ENCODE results near the gene MNAT1. TPM values are rescaled to one million over a fixed set of nuclear protein-coding genes. Genes with fewer than 3 reads are reported as not detected.

The MNAT1 gene
- total RNA-seq, 1 experiment from 2014 or later: 95.7 TPM

DNA sequence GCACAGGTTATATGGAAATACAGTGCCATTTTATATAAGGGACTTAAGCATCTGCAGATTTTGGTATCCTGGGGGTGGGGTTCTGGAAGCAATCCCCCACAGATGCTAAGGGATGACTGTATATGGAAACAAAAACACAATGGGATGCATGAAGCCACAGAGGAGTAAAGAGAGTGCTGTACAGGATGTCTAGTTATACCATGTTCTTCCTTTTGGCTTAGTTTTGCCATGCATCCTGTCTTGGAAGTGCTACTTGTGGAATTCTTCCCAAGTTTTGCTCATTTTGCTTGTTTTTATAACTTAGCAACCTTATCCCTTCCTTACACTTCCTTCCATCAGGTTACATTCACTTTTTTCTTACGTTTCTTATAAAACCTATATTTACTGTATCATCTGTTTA is 190.7 kb downstream of the MNAT1 start:
- Histone ChIP-seq H3K79me2 (ENCODE audit: low read length) (no peaks in the 10 kb centered on the region), H3K4me3 (ENCODE audit: low read length) (no peak overlapping the region), H3K4me2 (ENCODE audit: low read length) (no peak overlapping the region), H4K20me1 (ENCODE audit: low read length) (0 out of 2 replicates have a peak, but pooled peaks cover 5% of the 10 kb centered on the region), H3K9me2 (replicated peaks; ENCODE audit: low read length) (no peaks in the 10 kb centered on the region), H3K9ac (ENCODE audit: low read length) (no peak overlapping the region), H3K36me3 (ENCODE audit: low read depth, low read length) (no peaks in the 10 kb centered on the region), H3K4me1 (ENCODE audit: insufficient read depth, low read length) (peaks cover 9% of the 10 kb centered on the region), H3F3A (ENCODE audit: low read length, unreplicated experiment) (no peaks in the 10 kb centered on the region), H2AFZ (ENCODE audit: low read length) (no peak overlapping the region), H3K27me3 (ENCODE audit: low read length) (no peaks in the 10 kb centered on the region), H3K9me3 (ENCODE audit: low read length) (no peaks in the 10 kb centered on the region), H3K27ac (ENCODE audit: low read length) (no peak overlapping the region)
- TF ChIP-seq, protein P1, sequence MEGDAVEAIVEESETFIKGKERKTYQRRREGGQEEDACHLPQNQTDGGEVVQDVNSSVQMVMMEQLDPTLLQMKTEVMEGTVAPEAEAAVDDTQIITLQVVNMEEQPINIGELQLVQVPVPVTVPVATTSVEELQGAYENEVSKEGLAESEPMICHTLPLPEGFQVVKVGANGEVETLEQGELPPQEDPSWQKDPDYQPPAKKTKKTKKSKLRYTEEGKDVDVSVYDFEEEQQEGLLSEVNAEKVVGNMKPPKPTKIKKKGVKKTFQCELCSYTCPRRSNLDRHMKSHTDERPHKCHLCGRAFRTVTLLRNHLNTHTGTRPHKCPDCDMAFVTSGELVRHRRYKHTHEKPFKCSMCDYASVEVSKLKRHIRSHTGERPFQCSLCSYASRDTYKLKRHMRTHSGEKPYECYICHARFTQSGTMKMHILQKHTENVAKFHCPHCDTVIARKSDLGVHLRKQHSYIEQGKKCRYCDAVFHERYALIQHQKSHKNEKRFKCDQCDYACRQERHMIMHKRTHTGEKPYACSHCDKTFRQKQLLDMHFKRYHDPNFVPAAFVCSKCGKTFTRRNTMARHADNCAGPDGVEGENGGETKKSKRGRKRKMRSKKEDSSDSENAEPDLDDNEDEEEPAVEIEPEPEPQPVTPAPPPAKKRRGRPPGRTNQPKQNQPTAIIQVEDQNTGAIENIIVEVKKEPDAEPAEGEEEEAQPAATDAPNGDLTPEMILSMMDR (conservative IDR thresholded peaks at IDR 0.05; ENCODE audit: low read depth, low read length): no peak
- TF ChIP-seq EZH2 (IDR thresholded peaks at IDR 0.05; ENCODE audit: low read length, unreplicated experiment) (no peak), EZH2phosphoT487 (IDR thresholded peaks at IDR 0.05; ENCODE audit: borderline replicate concordance, low read length) (no peak)
- ChIA-PET CTCF (no interaction called here), POLR2A (ENCODE audit: unreplicated experiment) (no interaction called here)
- intact Hi-C loops (cut with micrococcal nuclease): no loop called here
- no peak for ATAC-seq
- no TSS peak for BruUV-seq (replicated peaks)
- DNase-seq: no peak

DNA sequence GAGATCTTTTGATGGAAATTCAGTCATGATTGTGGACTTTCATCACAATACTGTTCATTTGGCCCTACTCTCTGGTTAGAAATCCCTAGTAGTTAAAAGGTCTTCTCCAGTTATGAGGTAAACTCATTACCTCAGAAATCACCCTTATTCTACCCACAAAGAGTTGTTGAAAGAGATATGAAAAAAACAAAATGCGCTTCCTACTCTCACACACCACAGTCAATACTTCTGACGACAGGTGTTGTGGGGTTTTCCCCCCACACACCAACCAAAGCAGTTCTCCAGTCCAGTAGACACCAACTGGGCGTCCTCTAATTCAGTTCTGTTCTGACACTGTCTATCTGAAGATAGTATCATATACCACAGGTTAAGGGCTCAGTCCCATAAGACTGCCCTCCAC is 191.4 kb downstream of the MNAT1 start:
- ChIA-PET POLR2A (ENCODE audit: unreplicated experiment) (no interaction called here), CTCF (no interaction called here)
- Histone ChIP-seq H3K27me3 (ENCODE audit: low read length) (no peaks in the 10 kb centered on the region), H2AFZ (ENCODE audit: low read length) (no peak overlapping the region), H3F3A (ENCODE audit: low read length, unreplicated experiment) (no peaks in the 10 kb centered on the region), H3K9ac (ENCODE audit: low read length) (no peak overlapping the region), H3K79me2 (ENCODE audit: low read length) (no peaks in the 10 kb centered on the region), H3K36me3 (ENCODE audit: low read depth, low read length) (no peaks in the 10 kb centered on the region), H3K27ac (ENCODE audit: low read length) (no peak overlapping the region), H3K4me2 (ENCODE audit: low read length) (no peak overlapping the region), H3K9me2 (replicated peaks; ENCODE audit: low read length) (no peaks in the 10 kb centered on the region), H4K20me1 (ENCODE audit: low read length) (0 out of 2 replicates have a peak, but pooled peaks cover 5% of the 10 kb centered on the region), H3K4me3 (ENCODE audit: low read length) (no peak overlapping the region), H3K4me1 (ENCODE audit: insufficient read depth, low read length) (peaks cover 9% of the 10 kb centered on the region), H3K9me3 (ENCODE audit: low read length) (no peaks in the 10 kb centered on the region)
- intact Hi-C loops (cut with micrococcal nuclease): no loop called here
- BruUV-seq (replicated peaks): no TSS peak
- TF ChIP-seq, protein P1 (conservative IDR thresholded peaks at IDR 0.05; ENCODE audit: low read depth, low read length): no peak
- TF ChIP-seq EZH2 (IDR thresholded peaks at IDR 0.05; ENCODE audit: low read length, unreplicated experiment): no peak
- TF ChIP-seq EZH2phosphoT487 (IDR thresholded peaks at IDR 0.05; ENCODE audit: borderline replicate concordance, low read length): no peak
- ATAC-seq: no peak
- DNase-seq: no peak

DNA sequence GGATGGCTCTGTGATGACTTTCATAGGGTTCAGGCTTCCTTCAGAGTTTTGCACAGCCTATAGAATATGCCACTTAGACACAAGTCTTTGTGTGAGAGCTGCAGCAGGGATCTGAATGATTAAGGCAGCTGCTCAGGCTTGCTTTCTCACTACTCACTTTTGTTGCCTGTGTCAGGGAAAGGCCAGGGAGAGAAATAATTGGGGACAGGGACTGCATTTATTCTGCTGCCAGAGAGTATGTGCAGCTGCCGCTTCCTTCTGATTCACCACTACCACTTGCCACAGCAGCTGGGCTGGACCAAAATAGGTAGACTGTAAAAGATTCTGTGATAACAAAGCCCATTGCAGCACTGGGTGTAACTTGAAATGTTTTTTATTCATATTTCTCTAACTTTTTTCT is 196.7 kb downstream of the MNAT1 start:
- Histone ChIP-seq H3K27ac (ENCODE audit: low read length) (no peak overlapping the region), H3K27me3 (ENCODE audit: low read length) (no peaks in the 10 kb centered on the region), H2AFZ (ENCODE audit: low read length) (no peak overlapping the region), H3F3A (ENCODE audit: low read length, unreplicated experiment) (peaks cover 3% of the 10 kb centered on the region), H3K79me2 (ENCODE audit: low read length) (no peaks in the 10 kb centered on the region), H3K9me2 (replicated peaks; ENCODE audit: low read length) (no peaks in the 10 kb centered on the region), H3K9me3 (ENCODE audit: low read length) (no peaks in the 10 kb centered on the region), H3K9ac (ENCODE audit: low read length) (no peak overlapping the region), H3K4me1 (ENCODE audit: insufficient read depth, low read length) (no peaks in the 10 kb centered on the region), H3K4me2 (ENCODE audit: low read length) (no peak overlapping the region), H3K36me3 (ENCODE audit: low read depth, low read length) (no peaks in the 10 kb centered on the region), H4K20me1 (ENCODE audit: low read length) (no peaks in the 10 kb centered on the region), H3K4me3 (ENCODE audit: low read length) (no peak overlapping the region)
- intact Hi-C loops (cut with micrococcal nuclease): loop anchor here (5.0 kb wide), 1 partner anchor 154 kb away; no protein-coding TSS in a partner anchor
- TF ChIP-seq EZH2 (IDR thresholded peaks at IDR 0.05; ENCODE audit: low read length, unreplicated experiment) (no peak), EZH2phosphoT487 (IDR thresholded peaks at IDR 0.05; ENCODE audit: borderline replicate concordance, low read length) (no peak)
- TF ChIP-seq, protein P1 (conservative IDR thresholded peaks at IDR 0.05; ENCODE audit: low read depth, low read length): no peak
- POLR2A ChIA-PET (ENCODE audit: unreplicated experiment): no interaction called here
- DNase-seq (no peak), ATAC-seq (peak; percentile 57)
- CTCF ChIA-PET: no interaction called here
- BruUV-seq (replicated peaks): no TSS peak

Measured in PC-3 (cell line).